GM18870 (cell line): ENCODE measurements around the gene ABCC4.

Source experiments
- ATAC-seq: cut with Tn5 transposase; IDR thresholded peaks from one replicate; pipeline ENCODE4 v1.9.1; 2021; ENCODE audit warnings: moderate library complexity; ENCODE audit not compliant: unreplicated experiment

The ABCC4 gene, protein sequence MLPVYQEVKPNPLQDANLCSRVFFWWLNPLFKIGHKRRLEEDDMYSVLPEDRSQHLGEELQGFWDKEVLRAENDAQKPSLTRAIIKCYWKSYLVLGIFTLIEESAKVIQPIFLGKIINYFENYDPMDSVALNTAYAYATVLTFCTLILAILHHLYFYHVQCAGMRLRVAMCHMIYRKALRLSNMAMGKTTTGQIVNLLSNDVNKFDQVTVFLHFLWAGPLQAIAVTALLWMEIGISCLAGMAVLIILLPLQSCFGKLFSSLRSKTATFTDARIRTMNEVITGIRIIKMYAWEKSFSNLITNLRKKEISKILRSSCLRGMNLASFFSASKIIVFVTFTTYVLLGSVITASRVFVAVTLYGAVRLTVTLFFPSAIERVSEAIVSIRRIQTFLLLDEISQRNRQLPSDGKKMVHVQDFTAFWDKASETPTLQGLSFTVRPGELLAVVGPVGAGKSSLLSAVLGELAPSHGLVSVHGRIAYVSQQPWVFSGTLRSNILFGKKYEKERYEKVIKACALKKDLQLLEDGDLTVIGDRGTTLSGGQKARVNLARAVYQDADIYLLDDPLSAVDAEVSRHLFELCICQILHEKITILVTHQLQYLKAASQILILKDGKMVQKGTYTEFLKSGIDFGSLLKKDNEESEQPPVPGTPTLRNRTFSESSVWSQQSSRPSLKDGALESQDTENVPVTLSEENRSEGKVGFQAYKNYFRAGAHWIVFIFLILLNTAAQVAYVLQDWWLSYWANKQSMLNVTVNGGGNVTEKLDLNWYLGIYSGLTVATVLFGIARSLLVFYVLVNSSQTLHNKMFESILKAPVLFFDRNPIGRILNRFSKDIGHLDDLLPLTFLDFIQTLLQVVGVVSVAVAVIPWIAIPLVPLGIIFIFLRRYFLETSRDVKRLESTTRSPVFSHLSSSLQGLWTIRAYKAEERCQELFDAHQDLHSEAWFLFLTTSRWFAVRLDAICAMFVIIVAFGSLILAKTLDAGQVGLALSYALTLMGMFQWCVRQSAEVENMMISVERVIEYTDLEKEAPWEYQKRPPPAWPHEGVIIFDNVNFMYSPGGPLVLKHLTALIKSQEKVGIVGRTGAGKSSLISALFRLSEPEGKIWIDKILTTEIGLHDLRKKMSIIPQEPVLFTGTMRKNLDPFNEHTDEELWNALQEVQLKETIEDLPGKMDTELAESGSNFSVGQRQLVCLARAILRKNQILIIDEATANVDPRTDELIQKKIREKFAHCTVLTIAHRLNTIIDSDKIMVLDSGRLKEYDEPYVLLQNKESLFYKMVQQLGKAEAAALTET (N-terminal part only)

DNA sequence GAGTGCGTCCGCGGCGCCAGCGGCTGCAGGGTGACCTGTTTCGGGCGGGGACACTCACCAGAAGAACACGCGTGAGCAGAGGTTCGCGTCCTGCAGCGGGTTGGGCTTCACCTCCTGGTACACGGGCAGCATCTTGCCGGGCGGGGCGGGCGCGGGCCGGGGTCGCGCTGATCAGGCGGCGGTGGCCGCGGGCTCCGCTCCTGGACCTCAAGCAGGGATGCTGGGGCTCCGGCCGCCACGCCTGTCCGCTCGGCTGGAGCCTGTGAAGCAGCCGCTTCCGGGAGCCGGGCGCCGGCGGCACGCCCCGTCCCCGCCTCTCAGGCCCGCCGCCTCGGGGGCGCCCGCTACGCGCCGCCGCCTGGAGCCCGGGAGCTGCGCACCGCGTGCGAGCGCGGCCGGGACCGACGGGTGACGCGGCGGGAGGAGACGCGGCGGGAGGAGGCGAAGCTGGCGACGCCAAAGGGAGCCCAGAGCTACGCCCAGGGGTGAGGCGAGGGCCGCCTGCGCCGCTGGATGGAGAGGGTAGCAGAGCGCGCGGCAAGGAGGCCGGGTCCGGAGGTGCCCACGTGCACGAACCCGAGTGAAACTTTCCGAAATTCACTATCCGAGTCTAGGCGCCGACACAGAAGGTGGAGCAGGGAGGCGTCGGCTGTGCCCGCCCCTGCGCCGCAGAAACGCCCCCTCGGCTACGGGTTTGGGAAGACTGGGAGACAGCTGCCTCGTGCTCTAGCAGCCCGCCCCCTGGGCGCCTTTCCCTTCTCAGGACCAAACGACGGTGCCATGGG lies at the start of gene ABCC4:
TSS of gene ABCC4 (minus strand) at position 269 of the 785 bp plus-strand sequence. CDS start at position 132, 137 bp downstream.
- ATAC-seq = peak; percentile 59

DNA sequence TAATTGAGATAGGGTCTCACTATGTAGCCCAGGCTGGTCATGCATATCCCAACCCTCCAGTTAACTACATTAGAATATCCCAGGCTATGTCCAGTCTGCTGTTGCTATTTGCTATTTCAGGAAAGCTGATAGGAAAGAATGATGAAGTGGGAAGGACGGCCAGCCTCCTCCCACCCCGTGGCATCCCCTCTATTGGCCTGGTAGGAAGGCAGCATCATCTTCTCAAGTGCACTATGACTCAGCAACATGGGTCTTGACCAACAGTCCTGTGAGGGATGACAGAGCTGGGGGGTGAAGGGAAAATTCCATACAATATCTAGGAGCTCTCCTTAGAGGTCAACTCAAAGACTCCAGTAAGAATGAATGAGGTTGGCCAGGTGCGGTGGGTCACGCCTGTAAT lies 48.0 kb upstream of the ABCC4 start:
- no peak for ATAC-seq

DNA sequence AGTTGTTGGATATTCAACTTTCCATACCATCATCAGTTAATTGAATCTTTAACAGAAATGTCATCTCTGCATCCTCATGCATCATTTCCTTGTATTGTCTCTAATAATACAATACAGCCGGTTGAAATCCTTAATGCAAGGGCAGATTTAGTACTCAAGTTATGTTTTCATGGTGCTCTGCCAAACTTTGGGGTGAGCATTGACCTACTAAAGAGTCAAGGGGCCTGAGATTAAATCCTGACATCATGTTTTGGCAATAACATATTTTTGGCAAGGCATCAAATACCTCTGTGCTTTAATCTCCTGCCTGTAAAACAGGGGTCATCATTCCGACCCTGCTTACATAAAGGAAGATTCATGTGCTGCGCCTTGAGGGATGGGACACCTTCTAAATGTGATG lies 42.7 kb upstream of the ABCC4 start:
- no peak for ATAC-seq

DNA sequence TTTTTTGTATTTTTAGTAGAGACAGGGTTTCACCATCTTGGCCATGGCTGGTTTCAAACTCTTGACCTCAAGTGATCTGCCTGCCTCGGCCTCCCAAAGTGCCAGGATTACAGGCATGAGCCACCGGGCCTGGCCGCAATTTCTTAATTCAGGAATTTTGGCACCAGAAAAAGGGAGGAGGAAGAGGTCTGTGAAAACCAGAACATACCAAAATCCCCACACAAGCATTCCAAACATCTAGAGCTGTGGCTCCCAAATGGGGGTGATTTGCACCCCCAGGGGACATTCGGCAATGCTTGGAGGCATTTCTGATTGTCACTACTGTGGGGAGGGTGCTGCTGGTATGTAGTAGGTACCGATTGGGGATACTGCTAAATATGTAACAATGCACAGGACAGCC lies 40.2 kb upstream of the ABCC4 start:
- no peak for ATAC-seq

DNA sequence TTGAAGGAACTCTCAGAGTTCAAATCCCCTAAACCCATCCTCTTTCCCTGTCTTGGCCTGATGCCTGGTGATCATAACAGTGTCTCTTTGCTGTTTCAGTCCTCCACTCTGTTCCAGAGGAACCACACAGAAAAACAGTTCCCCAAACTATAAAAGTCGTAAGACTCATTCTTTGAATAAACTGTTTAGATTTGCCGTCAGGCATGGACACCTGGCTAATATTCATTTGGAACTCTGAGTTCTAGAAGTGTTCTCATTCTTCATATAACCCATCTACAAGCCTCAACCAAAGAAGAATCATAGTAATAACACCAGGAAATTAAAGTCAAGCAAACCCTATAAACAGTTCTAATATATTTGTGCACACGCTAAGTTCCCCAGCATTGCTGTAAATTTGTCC lies 37.7 kb upstream of the ABCC4 start:
- ATAC-seq = no peak

DNA sequence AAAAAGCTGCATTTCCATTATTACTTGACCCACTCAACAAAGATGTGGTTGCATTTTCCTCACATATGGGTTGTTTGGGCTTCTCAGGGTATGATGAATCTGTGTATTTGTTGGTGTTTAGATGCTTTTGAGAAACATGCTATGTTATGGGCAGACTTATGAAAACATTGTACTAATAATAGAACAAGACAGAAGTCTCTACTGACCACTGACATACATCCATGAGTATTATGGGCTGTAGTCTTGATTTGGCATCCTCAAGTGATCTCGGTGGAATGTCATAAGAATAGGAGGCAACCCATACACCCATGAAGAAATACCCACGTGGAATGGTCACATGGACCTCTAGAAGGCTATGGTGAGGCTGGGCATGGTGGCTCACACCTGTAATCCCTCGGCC lies 36.3 kb upstream of the ABCC4 start:
- ATAC-seq = no peak

DNA sequence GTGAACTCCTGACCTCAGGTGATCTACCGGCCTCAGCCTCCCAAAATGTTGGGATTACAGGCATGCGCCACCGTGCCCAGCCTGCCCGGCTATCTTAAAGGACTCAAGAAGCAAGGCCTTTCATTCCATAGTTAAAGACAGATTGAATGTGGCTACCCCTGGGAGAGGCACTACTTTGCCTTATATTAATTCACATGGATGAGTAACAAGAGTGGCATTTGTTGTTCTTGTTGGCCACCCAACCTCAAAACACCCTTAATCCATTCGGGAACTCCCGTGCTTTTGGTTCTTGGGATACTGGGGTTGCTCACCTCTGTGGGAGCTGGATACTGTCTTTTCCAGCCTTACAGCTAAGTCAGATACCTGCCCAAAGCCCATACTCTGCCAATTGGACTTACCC lies 34.4 kb upstream of the ABCC4 start:
- no peak for ATAC-seq

DNA sequence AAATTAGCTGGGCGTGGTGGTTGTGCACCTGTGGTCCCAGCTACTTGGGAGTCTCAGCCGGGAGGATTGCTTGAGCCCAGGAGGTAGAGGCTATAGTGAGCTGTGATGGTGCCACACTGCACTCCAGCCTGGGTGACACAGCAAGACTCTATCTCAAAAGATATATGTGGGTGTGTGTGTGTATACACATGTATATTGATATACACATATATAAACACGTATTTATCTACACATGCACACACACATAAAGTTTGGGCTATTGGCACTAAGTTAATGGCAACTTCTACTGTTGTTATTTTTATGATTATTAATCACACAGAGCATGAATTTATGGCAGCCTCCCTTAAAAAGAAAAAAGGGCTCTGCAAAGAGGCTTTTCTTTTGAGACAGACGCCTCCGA lies 27.1 kb upstream of the ABCC4 start:
- ATAC-seq = no peak

DNA sequence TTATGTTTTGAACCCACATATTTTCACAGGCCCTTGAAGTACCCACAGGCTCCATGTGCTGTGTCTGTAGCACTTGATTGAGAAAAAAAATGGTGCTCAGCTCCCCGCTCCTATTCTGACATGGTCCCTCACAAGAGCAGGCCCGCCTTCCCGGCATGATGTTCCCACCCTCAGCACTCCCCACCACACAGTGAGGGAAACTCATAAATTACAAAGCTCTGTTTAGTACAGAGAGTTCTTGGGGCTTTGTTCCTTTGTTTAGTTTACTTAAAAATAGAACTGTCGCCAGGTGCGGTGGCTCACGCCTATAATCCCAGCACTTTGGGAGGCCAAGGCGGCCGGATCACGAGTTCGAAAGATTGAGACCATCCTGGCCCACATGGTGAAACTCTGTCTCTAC lies 25.9 kb upstream of the ABCC4 start:
- ATAC-seq = no peak

DNA sequence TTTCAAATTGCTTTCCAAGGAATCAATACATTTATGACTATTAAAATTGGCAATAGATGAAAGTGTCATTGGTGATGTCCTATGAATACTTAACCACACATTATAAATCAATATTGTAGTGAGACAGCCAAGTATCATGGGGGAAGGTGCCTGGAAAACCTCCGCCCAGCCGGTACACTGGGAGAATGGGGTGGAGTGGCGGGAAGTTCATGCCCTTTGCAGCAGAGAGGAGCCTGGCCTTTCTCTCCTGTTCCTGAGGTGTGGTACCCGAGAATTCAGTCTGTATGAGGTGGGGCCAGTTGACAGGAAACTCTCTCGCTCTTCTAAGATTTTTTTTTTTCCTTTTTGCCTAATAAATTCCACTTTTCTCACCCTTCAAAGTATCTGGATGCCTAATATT lies 25.4 kb upstream of the ABCC4 start:
- ATAC-seq = no peak

DNA sequence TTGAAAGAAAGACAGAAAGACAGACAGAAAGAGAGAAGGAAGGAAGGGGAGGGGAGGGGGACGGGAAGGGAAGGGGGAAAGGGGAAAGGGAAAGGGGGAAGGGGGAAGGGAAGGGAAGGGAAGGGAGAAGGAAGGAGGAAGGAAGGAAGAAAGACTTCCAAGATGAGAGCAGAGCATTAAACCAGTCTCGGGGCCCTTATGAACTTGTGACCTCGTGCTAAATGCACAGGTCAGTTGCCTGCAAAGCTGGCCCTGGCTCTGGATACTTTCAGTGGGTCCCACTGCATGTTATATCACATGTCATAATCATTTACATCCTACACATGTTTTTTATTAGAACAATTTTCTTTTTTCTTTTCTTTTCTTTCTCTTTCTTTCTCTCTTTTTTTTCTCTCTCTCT lies 24.2 kb upstream of the ABCC4 start:
- ATAC-seq = no peak

DNA sequence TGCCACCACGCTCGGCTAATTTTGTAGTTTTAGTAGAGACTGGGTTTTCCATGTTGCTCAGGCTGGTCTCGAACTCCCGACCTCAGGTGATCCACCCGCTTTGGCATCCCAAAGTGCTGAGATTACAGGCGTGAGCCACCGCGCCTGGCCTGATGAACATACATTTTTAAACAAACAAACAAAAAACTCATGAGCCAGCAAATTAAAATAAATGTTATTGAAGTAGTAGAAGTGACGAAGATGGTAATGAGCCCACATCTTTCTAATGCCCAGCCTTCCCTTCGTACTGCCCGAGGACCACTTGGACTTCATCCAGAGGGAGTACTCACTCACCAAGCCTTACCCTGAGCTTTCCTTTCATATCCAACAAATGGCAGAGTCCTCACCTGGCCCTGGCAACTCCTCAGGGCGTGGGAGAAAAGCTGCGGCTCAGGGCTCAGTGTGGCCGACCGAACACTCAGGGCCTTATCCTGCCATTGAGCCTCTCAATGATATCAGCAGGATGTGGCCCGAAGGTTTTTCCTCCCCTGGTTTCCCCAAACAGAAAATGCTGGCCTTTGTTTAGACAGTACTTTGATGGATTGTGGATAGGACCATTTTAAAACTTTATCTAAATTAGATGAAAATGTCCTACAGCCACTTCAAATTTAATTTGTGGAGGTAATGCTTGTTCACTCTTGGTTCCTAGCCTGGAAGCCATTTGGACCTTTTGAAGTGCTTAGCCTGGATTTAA lies 22.8 kb upstream of the ABCC4 start:
- ATAC-seq = no peak

DNA sequence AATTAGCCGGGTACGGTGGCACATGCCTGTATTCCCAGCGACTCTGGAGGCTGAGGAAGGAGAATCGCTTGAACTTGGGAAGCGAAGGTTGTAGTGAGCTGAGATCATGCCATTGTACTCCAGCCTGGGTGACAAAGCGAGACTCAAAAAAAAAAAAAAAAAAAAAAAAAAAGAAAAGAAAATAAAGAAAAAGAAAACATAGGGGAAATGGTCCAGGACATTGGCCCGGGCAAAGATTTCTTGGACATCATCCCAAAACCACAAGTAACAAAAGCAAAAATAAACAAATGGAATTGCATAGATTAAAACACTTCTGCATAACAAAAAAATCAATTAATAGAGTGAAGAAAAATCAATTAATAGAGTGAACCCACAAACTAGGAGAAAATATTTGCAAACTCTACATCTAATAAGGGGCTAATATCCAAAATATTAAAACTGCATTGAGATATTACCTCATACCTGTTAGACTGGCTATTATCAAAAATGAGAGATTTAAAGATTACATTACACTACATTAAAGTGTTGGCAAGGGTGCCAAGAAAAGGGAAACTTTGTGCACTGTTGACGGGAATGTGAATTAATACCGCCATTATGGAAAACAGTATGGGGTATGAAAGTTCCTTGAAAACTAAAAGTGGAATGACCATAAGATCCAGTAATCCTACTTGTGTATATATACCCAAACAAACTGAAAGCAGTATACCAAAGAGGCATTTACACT lies 18.5 kb upstream of the ABCC4 start:
- ATAC-seq = no peak

DNA sequence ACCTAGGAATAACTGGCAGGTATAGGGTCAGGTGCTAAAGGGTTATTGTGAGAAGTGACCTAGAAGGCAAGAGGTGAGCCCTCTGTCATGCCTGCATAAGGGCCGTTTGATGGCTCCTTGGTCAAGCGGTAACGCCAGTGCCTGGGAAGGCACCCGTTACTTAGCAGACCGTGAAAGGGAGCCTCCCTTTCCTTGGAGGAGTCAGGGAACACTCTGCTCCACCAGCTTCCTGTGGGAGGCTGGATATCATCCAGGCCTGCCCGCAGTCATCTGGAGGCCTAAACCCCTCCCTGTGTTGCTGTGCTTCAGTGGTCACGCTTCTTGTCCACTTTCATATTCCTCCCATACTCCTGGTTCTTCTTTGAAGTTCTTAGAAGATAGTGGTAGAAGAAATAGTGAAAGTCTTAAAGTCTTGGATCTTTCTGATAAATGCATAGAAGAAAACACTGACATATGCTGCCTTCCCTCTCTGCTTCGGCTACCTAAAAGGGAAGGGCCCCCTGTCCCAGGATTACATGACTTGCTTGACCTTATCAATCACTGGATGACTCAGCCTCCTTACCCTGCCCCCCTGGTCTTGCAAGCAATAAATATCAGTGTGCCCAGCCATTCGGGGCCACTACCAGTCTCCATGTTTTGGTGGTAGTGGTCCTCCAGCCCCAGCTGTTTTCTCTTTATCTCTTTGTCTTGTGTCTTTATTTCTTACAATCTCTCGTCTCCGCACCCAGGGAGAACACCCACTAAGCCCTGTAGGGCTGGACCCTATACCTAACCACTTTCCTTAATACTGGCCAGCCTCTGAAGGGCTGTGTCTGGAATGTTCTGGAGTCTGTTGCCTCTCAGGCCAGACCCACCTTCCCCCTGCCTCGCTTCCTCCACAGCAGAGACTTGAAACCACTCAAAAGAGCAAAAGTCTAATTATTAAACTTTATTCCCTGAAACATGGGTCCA lies 16.1 kb upstream of the ABCC4 start:
- ATAC-seq = no peak

DNA sequence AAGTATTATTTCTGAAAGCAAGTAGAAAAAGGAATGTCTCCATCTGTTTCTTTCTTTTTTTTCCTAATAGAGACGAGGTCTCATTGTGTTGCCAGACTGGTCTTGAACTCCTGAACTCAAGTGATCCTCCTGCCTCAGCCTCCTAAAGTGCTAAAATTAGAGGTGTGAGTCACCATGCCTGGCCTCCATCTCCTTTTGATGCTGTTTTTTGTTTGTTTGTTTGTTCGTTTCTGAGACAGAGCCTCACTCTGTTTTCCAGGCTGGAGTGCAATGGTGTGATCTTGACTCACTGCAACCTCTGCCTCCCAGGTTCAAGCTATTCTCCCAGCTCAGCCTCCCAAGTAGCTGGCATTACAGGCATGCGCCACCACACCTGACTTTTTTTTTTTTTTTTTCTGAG lies 14.5 kb upstream of the ABCC4 start:
- ATAC-seq = no peak

DNA sequence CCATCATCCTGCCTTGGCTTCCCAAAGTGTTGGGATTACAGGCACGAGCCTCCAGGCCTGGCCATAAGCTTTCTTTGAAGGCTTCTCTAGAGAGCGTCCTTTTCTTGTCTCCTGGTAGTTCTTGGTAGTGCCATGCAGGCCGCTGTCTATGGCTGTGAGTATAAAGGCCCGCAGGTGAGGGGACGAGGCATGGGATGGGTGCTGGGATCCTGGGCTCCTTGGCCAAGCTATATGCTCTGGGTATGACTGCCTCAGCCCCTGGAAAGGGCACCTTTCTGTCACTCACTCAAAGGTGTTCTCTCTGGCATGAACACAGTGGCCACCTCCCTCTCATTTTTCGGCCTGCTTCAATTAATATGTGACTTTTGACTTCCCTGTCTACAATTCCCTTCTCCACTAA lies 6.3 kb upstream of the ABCC4 start:
- no peak for ATAC-seq

DNA sequence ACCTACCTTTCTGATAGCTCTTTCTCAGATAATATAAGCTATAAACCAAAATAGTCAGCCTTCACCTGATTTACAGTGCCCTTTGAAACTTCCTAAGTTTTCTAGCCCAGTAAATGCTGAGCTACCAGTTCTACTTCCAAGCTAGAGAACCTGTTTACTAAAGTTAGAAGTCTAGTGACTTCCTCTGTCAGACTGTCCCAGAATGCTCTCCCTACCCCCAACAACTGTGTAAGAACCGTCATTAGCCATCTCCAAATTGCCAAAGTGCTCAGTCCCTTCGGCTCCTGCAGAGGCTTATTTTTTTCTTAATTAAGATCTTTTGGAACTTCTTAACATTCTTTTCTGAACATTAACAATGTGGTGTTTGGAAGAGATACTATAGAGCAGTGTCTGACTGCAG lies 3.2 kb upstream of the ABCC4 start:
- ATAC-seq = no peak

DNA sequence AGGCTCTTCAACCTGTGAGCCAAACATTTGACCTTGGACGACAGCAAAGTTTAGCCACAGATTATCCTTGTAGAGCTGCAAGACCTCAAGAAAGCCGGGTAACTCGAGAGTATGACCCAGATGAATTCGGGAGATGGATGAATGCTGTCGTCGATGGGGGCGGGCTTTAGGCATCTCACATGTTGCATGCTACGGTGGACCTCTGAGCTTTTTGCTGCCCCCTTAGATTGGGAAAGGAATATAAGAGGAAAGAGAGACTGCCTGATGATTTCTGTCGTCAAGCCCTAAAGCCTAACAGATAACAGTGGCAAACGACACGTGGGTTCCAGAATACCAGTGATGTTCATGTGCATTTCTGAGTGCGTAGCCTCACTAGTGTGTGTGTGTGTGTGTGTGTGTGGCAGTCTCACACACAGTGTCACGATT lies 730 bp upstream of the ABCC4 start:
- peak; percentile 10 for ATAC-seq
